Mesenchymal stem cell (in vitro differentiated cells and primary cell): ENCODE data around the gene RNASE8.
A peak's percentile ranks its signal among the peaks of the same experiment; 100 is the strongest.

Source experiments
- DNase-seq: peaks from one replicate; pipeline ENCODE4 v3.0.0-alpha.2; 2013
- H2AFZ ChIP-seq: one replicate; pipeline ENCODE4 v1.6.1; 2013; ENCODE audit warnings: low read depth, mild to moderate bottlenecking, control low read depth, inconsistent platforms, low read length, moderate library complexity
- H2AK5ac ChIP-seq: 2 replicates; pipeline ENCODE4 v1.6.1; 2013; ENCODE audit warnings: low read length, moderate library complexity, mild to moderate bottlenecking, inconsistent platforms; ENCODE audit not compliant: severe bottlenecking
- H2BK120ac ChIP-seq: one replicate; pipeline ENCODE4 v1.6.1; 2013; ENCODE audit warnings: low read depth, mild to moderate bottlenecking, inconsistent platforms, low read length, moderate library complexity
- H2BK12ac ChIP-seq, 2 experiments: one replicate each; pipeline ENCODE4 v1.6.1; 2013; ENCODE audit warnings: inconsistent platforms in 2 of 2, low read length in 2 of 2, mild to moderate bottlenecking in 2 of 2, moderate library complexity in 2 of 2, control low read depth in 1 of 2
- H2BK15ac ChIP-seq: one replicate; pipeline ENCODE4 v1.6.1; 2013; ENCODE audit warnings: mild to moderate bottlenecking, low read depth, inconsistent platforms; ENCODE audit not compliant: poor library complexity, severe bottlenecking
- H2BK5ac ChIP-seq: 2 replicates; pipeline ENCODE4 v1.6.1; 2013; ENCODE audit warnings: low read depth, mild to moderate bottlenecking, low read length, control low read depth, inconsistent platforms; ENCODE audit not compliant: poor library complexity, severe bottlenecking
- H3K14ac ChIP-seq, 2 experiments: one replicate each; pipeline ENCODE4 v1.6.1; 2013; ENCODE audit warnings: inconsistent platforms in 2 of 2, low read length in 2 of 2, control low read depth in 1 of 2, mild to moderate bottlenecking in 1 of 2, moderate library complexity in 1 of 2
- H3K18ac ChIP-seq, 2 experiments: one replicate each; pipeline ENCODE4 v1.6.1; 2013; ENCODE audit warnings: inconsistent platforms in 2 of 2, low read length in 2 of 2, control low read depth in 1 of 2, low read depth in 1 of 2, mild to moderate bottlenecking in 1 of 2
- H3K23ac ChIP-seq, 2 experiments: one replicate each; pipeline ENCODE4 v1.6.1; 2013; ENCODE audit warnings: inconsistent platforms in 2 of 2, low read length in 2 of 2, mild to moderate bottlenecking in 2 of 2, moderate library complexity in 2 of 2, control low read depth in 1 of 2
- H3K27ac ChIP-seq: 2 replicates; pipeline ENCODE4 v1.5.1; 2013; ENCODE audit warnings: mild to moderate bottlenecking, moderate library complexity, low read length, control low read depth, inconsistent platforms; ENCODE audit not compliant: poor library complexity, severe bottlenecking
- H3K27me3 ChIP-seq, 2 experiments: 2 replicates each; pipeline versions ENCODE4 v1.6.1 to v1.7.0; 2013; ENCODE audit warnings: low read length in 2 of 2, mild to moderate bottlenecking in 2 of 2, moderate library complexity in 2 of 2, control low read depth in 1 of 2, inconsistent platforms in 1 of 2; ENCODE audit not compliant: control insufficient read depth in 1 of 2, insufficient read depth in 1 of 2
- H3K36me3 ChIP-seq, 2 experiments: 2 replicates each; pipeline versions ENCODE4 v1.6.1 to v1.7.0; 2013; ENCODE audit warnings: low read length in 2 of 2, control low read depth in 1 of 2, inconsistent platforms in 1 of 2, low read depth in 1 of 2, mild to moderate bottlenecking in 1 of 2; ENCODE audit not compliant: insufficient read depth in 2 of 2, control insufficient read depth in 1 of 2
- H3K4ac ChIP-seq, 2 experiments: one replicate each; pipeline ENCODE4 v1.6.1; 2013; ENCODE audit warnings: inconsistent platforms in 2 of 2, low read length in 2 of 2, mild to moderate bottlenecking in 2 of 2, moderate library complexity in 2 of 2, control low read depth in 1 of 2, low read depth in 1 of 2
- H3K4me1 ChIP-seq: 2 replicates; pipeline ENCODE4 v1.6.1; 2013; ENCODE audit warnings: low read depth, low read length, control low read depth; ENCODE audit not compliant: control insufficient read depth, insufficient read depth
- H3K4me2 ChIP-seq: 2 replicates; pipeline ENCODE4 v1.6.1; 2013; ENCODE audit warnings: low read length, mild to moderate bottlenecking, inconsistent platforms; ENCODE audit not compliant: poor library complexity, severe bottlenecking
- H3K4me3 ChIP-seq, 2 experiments: 2 replicates each; pipeline versions ENCODE4 v1.5.1 to v1.7.0; 2013; ENCODE audit warnings: low read length in 2 of 2, mild to moderate bottlenecking in 2 of 2, control low read depth in 1 of 2, low read depth in 1 of 2; ENCODE audit not compliant: insufficient read depth in 1 of 2
- H3K79me1 ChIP-seq: replicated peaks from 2 replicates; pipeline ENCODE4 v1.6.1; 2013; ENCODE audit warnings: mild to moderate bottlenecking, control low read depth, low read length, inconsistent platforms; ENCODE audit not compliant: poor library complexity, severe bottlenecking
- H3K9ac ChIP-seq: 2 replicates; pipeline ENCODE4 v1.7.0; 2013; ENCODE audit warnings: mild to moderate bottlenecking, low read length, moderate library complexity
- H3K9me3 ChIP-seq: 2 replicates; pipeline ENCODE4 v1.7.0; 2013; ENCODE audit warnings: mild to moderate bottlenecking, low read length; ENCODE audit not compliant: control insufficient read depth
- H4K8ac ChIP-seq: one replicate; pipeline ENCODE4 v1.6.1; 2013; ENCODE audit warnings: inconsistent platforms, mild to moderate bottlenecking, low read length, moderate library complexity
- H4K91ac ChIP-seq: one replicate; pipeline ENCODE4 v1.6.1; 2013; ENCODE audit warnings: mild to moderate bottlenecking, low read length, inconsistent platforms
- whole genome bisulfite sequencing: methylation state at CpG from one replicate; pipeline ENCODE4 v1.1.7; 2013; ENCODE audit warnings: mixed read lengths; 5-methylcytosine and 5-hydroxymethylcytosine counted together

Gene RNASE8

DNA sequence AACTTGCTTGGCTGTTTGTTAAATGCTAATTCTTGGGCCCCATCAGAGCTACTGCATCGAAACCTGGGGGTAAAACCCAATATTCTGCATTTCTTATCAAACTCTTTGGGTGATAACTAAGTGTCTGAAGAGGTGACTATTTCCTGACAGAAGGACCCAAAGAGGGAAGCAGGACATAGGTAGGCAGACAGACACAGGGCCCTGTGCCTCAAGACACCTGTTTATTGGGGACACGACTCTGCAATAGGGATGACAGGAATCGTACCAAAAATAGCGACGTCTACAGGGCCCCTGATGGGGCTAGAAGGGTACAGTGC is 32.2 kb downstream of the RNASE8 start:
- no peak overlapping the region for H2AFZ ChIP-seq

DNA sequence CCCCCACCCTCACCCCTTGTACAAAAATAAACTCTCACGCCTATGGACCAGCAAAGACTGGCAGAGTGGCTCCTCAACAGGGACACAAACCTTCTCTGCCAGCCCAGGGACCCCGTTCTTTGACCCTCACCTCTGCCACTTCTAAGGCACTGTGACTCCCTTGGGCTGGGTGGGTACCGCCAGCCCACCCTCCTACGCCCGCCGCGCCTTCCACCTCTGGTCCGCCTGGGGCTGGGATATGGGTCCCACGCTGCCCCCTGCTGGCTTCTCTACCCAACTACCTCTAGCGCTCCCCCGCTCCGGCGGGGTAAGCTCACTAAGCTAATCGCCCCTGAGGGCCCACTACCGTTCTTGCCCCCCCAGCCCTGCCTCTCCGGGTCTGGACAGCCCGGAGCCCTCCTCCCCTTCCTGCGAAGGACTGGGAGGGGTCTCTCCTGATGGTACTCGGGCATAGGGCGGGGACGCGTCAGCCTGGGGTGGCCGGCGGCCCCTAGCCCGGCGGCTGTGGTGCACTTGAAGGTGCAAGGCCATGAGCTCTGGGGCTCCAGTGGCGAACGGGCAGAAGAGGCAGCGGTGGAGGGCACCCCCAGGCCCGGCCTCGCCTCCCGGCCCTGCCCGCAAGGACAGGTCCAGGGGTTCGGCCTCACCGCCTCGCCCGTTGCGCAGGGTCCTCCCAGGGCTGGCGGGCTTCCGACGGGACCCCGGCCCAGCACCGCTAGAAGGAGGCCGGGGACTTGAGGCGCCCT is 32.7 kb downstream of the RNASE8 start:
- no peak overlapping the region for H4K91ac ChIP-seq
- H2BK12ac ChIP-seq = no peak overlapping the region
- H3K18ac ChIP-seq = no peak overlapping the region
- H3K4ac ChIP-seq = no peak overlapping the region
- no peaks in the 10 kb centered on the region for H3K27me3 ChIP-seq
- no peak overlapping the region for H3K23ac ChIP-seq
- no peak overlapping the region for H3K14ac ChIP-seq
- H3K9me3 ChIP-seq = no peaks in the 10 kb centered on the region
- no peak overlapping the region for H4K8ac ChIP-seq
- no peak overlapping the region for H2AFZ ChIP-seq
- DNase-seq = no peak
- H2BK120ac ChIP-seq = no peak overlapping the region
- no peak overlapping the region for H3K4me3 ChIP-seq
- peaks cover 33% of the 10 kb centered on the region for H3K4me1 ChIP-seq
- H2BK5ac ChIP-seq = no peak overlapping the region
- WGBS = 94% methylated on average over 45 of the region's 45 CpGs
- H2BK15ac ChIP-seq = no peak overlapping the region
- no peak overlapping the region for H3K27ac ChIP-seq
- no peak overlapping the region for H3K9ac ChIP-seq
- peaks cover 56 to 71% of the 10 kb centered on the region in 2 experiments for H3K36me3 ChIP-seq
- peaks cover 21% of the 10 kb centered on the region for H3K79me1 ChIP-seq
- no peak overlapping the region for H3K4me2 ChIP-seq
- no peak overlapping the region for H2AK5ac ChIP-seq

More for the DNA sequence above, 32.2 kb downstream of the RNASE8 start:
- 97% methylated on average over 5 of the region's 5 CpGs for WGBS
- no peak overlapping the region for H4K91ac ChIP-seq
- H3K9me3 ChIP-seq = no peaks in the 10 kb centered on the region
- no peak overlapping the region for H3K27ac ChIP-seq
- H2BK15ac ChIP-seq = no peak overlapping the region
- H2BK120ac ChIP-seq = no peak overlapping the region
- H2BK12ac ChIP-seq = no peak overlapping the region
- no peak overlapping the region for H3K4ac ChIP-seq
- H3K9ac ChIP-seq = no peak overlapping the region
- H3K14ac ChIP-seq = no peak overlapping the region
- no peak overlapping the region for H4K8ac ChIP-seq
- no peak for DNase-seq
- H3K23ac ChIP-seq = no peak overlapping the region
- no peak overlapping the region for H2AK5ac ChIP-seq
- H3K4me1 ChIP-seq = peaks cover 34% of the 10 kb centered on the region
- no peaks in the 10 kb centered on the region for H3K27me3 ChIP-seq
- no peak overlapping the region for H3K4me3 ChIP-seq
- no peak overlapping the region for H2BK5ac ChIP-seq
- H3K79me1 ChIP-seq = peaks cover 21% of the 10 kb centered on the region
- H3K36me3 ChIP-seq = peaks cover 62 to 73% of the 10 kb centered on the region in 2 experiments
- no peak overlapping the region for H3K4me2 ChIP-seq
- no peak overlapping the region for H3K18ac ChIP-seq

DNA sequence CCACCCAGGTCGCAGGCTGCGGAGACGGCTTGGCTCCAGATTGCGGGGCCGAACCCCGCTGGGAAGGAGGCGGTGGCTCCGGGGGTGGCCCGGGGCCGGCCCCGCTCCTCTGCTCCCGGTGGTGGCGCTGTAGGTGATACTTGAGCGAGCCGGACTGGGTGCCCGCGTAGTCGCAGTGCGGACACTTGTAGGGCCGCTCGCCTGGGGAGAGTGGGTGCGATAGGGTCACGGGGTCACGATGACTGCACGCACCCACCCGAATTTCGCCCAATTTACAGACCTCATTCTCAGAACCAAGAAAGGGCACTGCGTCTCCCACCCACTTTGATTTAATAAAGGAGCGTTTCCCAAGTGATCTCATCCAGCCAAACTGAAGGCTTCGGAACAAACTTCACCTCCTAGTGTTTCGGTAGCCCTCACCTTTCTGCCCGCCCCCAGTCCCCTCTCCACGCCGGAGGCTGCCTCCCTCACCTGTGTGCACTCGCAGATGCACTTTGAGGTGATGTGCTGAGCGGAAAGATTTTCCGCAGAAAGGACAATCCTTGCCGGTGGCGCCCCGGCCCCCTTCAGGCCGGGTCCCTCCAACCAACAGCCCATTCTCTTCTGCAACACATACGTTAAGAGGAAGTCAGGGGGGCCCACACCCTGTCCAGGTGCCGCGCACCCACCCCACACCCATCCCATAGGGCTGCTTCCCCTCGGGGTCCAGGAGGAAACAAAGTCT is 33.5 kb downstream of the RNASE8 start:
- no peak overlapping the region for H3K14ac ChIP-seq
- no peak overlapping the region for H2BK12ac ChIP-seq
- DNase-seq = no peak
- H3K27me3 ChIP-seq = no peaks in the 10 kb centered on the region
- no peak overlapping the region for H3K23ac ChIP-seq
- peaks cover 30% of the 10 kb centered on the region for H3K4me1 ChIP-seq
- WGBS = 94% methylated on average over 36 of the region's 45 CpGs
- no peak overlapping the region for H3K18ac ChIP-seq
- H2AFZ ChIP-seq = no peak overlapping the region
- H3K79me1 ChIP-seq = peaks cover 21% of the 10 kb centered on the region
- H2BK120ac ChIP-seq = no peak overlapping the region
- H3K4ac ChIP-seq = no peak overlapping the region
- H3K4me3 ChIP-seq = no peak overlapping the region
- H3K27ac ChIP-seq = no peak overlapping the region
- H3K9ac ChIP-seq = no peak overlapping the region
- H4K8ac ChIP-seq = no peak overlapping the region
- H2BK5ac ChIP-seq = no peak overlapping the region
- H3K9me3 ChIP-seq = no peaks in the 10 kb centered on the region
- no peak overlapping the region for H2AK5ac ChIP-seq
- no peak overlapping the region for H3K4me2 ChIP-seq
- no peak overlapping the region for H4K91ac ChIP-seq
- H3K36me3 ChIP-seq = peaks cover 49 to 64% of the 10 kb centered on the region in 2 experiments
- H2BK15ac ChIP-seq = no peak overlapping the region

- H3K36me3 ChIP-seq = peaks cover 42 to 59% of the 10 kb centered on the region in 2 experiments
- DNase-seq = no peak
- 96% methylated on average over 42 of the region's 42 CpGs for WGBS
Measured at GRCh38 chr14:21091821-21092272, 34.2 kb downstream of the RNASE8 start.

More at GRCh38 chr14:21091821-21092272, 34.2 kb downstream of the RNASE8 start:
- Histone ChIP-seq H3K27ac (no peak overlapping the region), H4K91ac (peak overlapping the region; percentile 28), H4K8ac (no peak overlapping the region), H3K14ac (no peak overlapping the region), H2BK15ac (no peak overlapping the region), H3K4ac (no peak overlapping the region), H2BK120ac (no peak overlapping the region), H2BK12ac (peak overlapping the region in 1 of 2 experiments; percentile 38), H3K23ac (no peak overlapping the region), H3K18ac (no peak overlapping the region), H3K4me2 (no peak overlapping the region), H3K4me1 (peaks cover 29% of the 10 kb centered on the region), H3K9ac (no peak overlapping the region), H3K79me1 (peaks cover 21% of the 10 kb centered on the region), H2AK5ac (peak overlapping the region; percentile 39), H3K4me3 (no peak overlapping the region), H3K27me3 (no peaks in the 10 kb centered on the region), H2BK5ac (no peak overlapping the region), H3K9me3 (no peaks in the 10 kb centered on the region), H2AFZ (no peak overlapping the region)
